Activated T-helper 1 cell treated with anti-CD3 and anti-CD28 coated beads, Interleukin-12 subunit alpha, Interleukin-12 subunit beta, Interleukin-2, Interleukin-4 antibody, amounts not matched to agents 30 ng/mL and 10 ng/mL and 1 ng/mL, durations not matched to agents 14 hours and 24 hours and 36 hours (primary cell): ENCODE results near the gene ZNF8. TPM values are rescaled to one million over a fixed set of nuclear protein-coding genes. Genes with fewer than 3 reads are reported as not detected.

Experiments
- DNase-seq: peaks from one replicate; pipeline ENCODE4 v3.0.0; 2021; ENCODE audit warnings: low spot score
- H3K27ac Mint-ChIP-seq: one replicate; pipeline ENCODE4 v1.8.0; 2021; ENCODE audit warnings: mild to moderate bottlenecking, mixed read lengths
- H3K27me3 Mint-ChIP-seq: one replicate; pipeline ENCODE4 v1.8.0; 2022; ENCODE audit warnings: mild to moderate bottlenecking, moderate library complexity, mixed read lengths; ENCODE audit not compliant: insufficient read depth
- H3K36me3 Mint-ChIP-seq: one replicate; pipeline ENCODE4 v1.8.0; 2021; ENCODE audit warnings: low read depth, mixed read lengths
- H3K4me1 Mint-ChIP-seq: one replicate; pipeline ENCODE4 v1.8.0; 2021; ENCODE audit warnings: low read depth, mixed read lengths
- H3K4me3 Mint-ChIP-seq: one replicate; pipeline ENCODE4 v1.8.0; 2021; ENCODE audit warnings: mild to moderate bottlenecking, moderate library complexity, mixed read lengths
- H3K9me3 Mint-ChIP-seq: one replicate; pipeline ENCODE4 v1.8.0; 2021; ENCODE audit warnings: mixed read lengths
- intact Hi-C: fragments of 100-400 bp; cut with micrococcal nuclease; formaldehyde crosslinking; loops from one replicate; pipeline ENCODE4 v1.15.1; 2024
- total RNA-seq: library from RNA; stranded (reverse); gene quantifications from 2 replicates; pipeline ENCODE4 v1.2.3, GENCODE V29; 2022

ZNF8 gene
- total RNA-seq, 1 donor from 2014 or later = 4.4 TPM

DNA sequence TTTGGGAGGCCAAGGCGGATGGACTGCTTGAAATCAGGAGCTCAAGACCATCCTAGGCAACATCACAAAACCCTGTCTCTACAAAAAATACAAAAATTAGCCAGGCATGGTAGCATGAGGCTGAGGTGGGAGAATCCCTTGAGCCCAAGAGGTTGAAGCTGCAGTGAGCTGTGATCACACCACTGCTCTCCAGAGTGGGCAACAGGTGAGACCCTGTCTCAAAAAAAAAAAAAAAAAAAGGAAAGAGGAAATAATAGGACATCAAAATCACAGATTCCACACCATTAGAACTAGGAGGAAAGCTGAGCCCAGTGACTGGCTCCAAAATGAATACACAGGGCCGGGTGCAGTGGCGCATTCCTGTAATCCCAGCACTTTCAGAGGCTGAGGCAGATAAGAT, 3.2 kb upstream of the ZNF8 start:
- intact Hi-C loops = loop anchor here (5.0 kb wide), 1 partner anchor 72 kb away; no protein-coding TSS in a partner anchor
- no peak for DNase-seq
- Mint-ChIP-seq H3K27ac (no peak overlapping the region), H3K36me3 (peaks cover 57% of the 10 kb centered on the region), H3K4me3 (no peak overlapping the region), H3K9me3 (peaks cover 32% of the 10 kb centered on the region), H3K4me1 (peaks cover 14% of the 10 kb centered on the region), H3K27me3 (no peaks in the 10 kb centered on the region)

DNA sequence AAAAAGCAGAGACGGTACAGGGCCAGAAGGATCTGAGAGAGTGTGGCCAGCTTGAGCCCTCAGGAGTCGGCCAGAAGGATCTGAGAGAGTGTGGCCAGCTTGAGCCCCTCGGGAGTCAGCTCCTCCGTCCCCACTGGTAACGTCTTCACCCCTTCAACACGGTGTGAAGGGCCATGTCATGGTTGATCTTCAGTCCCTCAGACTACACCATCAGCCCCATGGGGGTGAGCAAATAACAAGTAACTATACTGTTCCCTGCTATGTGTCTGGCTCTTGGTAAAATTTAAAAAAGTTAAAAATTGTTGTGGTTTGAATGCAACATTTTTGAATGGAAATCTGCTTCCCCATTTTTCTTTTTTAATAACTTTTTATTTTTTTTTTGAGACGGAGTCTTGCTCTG, 1.6 kb upstream of the ZNF8 start:
- Mint-ChIP-seq H3K4me1 (peaks cover 23% of the 10 kb centered on the region), H3K27ac (no peak overlapping the region), H3K9me3 (peaks cover 29% of the 10 kb centered on the region), H3K27me3 (no peaks in the 10 kb centered on the region), H3K4me3 (peak overlapping the region; percentile 53), H3K36me3 (peaks cover 53% of the 10 kb centered on the region)
- DNase-seq = no peak
- intact Hi-C loops = loop anchor here (5.0 kb wide), 1 partner anchor 70 kb away; no protein-coding TSS in a partner anchor

DNA sequence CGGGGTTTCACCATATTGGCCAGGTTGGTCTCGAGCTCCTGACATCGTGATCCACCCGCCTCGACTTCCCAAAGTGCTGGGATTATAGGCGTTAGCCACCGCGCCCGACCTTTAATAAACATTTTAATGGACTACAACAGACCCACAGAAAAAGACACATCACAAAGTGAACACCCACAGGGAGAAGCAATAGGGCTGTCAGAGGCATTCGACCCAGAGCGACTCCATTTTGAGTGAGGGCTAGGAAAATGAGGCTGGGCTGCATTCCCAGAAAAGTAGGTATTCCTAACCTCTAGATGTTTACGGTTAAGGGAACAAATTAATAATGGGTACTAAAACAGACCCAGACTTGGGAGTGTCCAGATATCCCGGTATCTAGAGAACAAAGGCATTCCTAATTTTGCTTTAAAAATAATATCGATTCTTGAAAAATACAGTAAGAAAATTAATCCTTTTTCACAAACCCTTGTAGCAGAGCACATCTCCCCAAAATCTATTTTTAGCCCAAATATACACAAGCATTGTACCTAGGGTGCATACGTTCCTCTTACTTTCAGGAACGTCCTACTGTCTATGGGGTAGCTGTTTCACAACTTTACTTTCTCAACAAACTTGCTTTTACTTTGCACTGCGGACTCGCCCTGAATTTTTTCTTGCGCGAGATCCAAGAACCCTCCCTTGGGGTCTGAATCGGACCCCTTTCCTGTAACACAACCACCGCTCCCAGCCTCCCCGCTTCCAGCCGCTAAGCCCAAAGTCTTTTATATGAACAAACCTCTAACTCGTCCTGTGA, 811 bp upstream of the ZNF8 start:
- peaks cover 29% of the 10 kb centered on the region for H3K9me3 Mint-ChIP-seq
- peaks cover 23% of the 10 kb centered on the region for H3K4me1 Mint-ChIP-seq
- H3K27me3 Mint-ChIP-seq = no peaks in the 10 kb centered on the region
- peaks cover 51% of the 10 kb centered on the region for H3K36me3 Mint-ChIP-seq
- peak overlapping the region; percentile 92 for H3K4me3 Mint-ChIP-seq
- H3K27ac Mint-ChIP-seq = peak overlapping the region; percentile 93
- intact Hi-C loops = loop anchor here (1.0 to 5.0 kb wide), 12 partner anchors 27 to 843 kb away; partner anchors contain the start of genes ERVK3-1, ZNF132, ZNF274 and ZNF324B
- DNase-seq = no peak

DNA sequence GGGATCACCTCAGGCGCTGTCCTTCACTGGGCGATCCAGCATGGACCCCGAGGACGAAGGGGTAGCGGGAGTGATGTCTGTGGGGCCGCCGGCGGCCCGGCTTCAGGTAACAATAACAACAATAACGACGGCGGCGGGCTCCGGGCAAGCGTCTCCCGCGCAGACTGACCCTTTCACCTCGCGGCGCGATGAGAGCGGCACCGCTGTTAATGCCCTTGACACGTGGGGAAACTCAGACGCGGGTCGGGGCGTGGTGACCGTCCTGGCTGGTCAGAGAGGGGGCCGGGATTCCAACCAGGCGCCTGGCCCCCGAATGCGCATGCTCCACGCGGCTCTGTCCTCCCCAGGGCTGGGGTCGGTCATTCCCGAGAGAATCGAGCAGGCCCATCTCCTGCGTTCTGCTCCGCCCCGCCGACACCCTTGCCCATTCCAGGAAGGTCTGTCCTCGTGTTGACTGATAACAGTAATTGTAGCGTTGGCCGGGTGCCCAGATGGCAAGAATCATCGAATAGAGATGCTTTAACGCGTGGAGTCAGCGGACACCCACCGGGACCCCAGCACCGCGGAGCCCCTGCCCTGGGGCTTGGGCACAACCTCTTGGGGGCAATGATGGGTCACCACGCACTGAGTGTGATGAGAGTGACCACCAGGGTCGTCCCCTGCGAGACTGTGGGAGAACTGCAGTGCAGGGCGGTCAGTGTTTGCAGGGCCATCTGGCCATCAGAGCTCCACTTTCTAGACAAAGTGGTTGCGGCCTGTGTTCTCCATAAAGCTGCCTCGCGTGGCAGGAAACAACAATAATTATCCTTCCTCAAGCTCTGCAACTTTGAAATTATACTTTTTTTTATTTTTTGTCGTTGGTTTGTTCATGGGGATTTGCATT, 528 bp downstream of the ZNF8 start:
- Mint-ChIP-seq H3K9me3 (peaks cover 26% of the 10 kb centered on the region), H3K36me3 (peaks cover 52% of the 10 kb centered on the region)
- DNase-seq = peak; percentile 33

DNA sequence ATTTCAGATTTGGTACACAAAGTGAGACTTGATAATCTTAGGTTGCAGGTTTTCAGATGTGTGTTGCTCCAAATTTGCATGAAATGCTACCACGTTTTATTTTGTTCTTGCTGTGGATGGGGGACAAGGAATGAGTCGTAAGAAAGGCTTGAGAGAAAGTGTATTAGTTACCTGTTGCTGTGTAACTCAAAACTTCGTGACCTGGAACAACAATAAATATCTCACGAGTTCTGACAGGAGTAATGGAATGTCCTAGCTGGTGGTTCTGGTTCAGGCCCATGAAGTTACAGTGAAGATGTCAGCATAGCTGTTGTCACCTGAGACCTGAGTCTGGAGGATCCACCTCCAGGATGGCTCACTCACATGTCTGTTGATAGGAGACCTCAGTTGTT, 1.2 kb downstream of the ZNF8 start:
- peak overlapping the region; percentile 3 for H3K27ac Mint-ChIP-seq
- intact Hi-C loops = loop anchor here (5.0 kb wide), 1 partner anchor 67 kb away; no protein-coding TSS in a partner anchor

More for the DNA sequence above, 528 bp downstream of the ZNF8 start:
- Mint-ChIP-seq H3K27ac (peak overlapping the region; percentile 93), H3K27me3 (no peaks in the 10 kb centered on the region), H3K4me1 (peaks cover 23% of the 10 kb centered on the region), H3K4me3 (peak overlapping the region; percentile 92)
- intact Hi-C loops = loop anchor here (5.0 kb wide), 1 partner anchor 68 kb away; no protein-coding TSS in a partner anchor

DNA sequence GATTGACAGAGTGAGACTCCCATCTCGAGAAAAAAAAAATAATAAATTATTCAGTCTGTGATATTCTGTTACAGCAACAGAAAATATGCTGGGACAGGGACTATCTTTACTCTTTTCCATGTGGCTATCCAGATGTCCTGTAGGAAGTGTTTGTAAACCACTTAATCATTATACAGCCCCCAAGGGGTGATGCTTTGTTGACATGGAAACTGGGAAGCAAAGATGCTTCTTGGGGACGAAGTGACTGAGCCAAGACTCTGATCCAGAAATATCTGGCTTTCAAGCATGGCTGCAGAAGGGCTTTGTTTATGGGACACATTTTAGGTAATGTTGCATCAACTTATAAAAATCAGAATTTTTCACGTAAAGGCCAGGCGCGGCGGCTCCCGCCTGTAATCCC, 5.4 kb downstream of the ZNF8 start:
- H3K27me3 Mint-ChIP-seq = no peaks in the 10 kb centered on the region

More for the DNA sequence above, 1.2 kb downstream of the ZNF8 start:
- DNase-seq = no peak
- Mint-ChIP-seq H3K4me1 (peaks cover 23% of the 10 kb centered on the region), H3K27me3 (no peaks in the 10 kb centered on the region), H3K36me3 (peaks cover 50% of the 10 kb centered on the region), H3K9me3 (peaks cover 20% of the 10 kb centered on the region), H3K4me3 (peak overlapping the region; percentile 92)

DNA sequence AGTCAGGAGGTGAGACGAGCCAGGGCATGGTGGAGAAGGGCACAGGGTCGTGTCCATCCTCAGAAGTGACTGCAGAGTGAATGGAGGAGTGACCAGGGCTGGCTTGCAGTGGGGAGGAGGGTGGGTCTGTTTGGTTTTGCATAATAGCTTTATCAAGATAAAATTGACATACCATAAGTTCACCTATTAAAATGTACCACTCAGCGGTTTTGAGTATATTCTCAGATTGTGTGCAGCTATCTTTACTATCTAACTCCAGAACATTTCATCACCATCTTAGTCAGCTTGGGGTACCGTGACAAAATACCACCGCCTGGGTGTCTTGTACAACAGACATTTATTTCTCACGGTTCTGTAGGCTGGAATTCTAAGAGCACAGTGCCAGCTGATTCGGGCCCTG, 13.2 kb downstream of the ZNF8 start:
- DNase-seq = no peak
- Mint-ChIP-seq H3K27me3 (no peaks in the 10 kb centered on the region), H3K4me3 (no peak overlapping the region), H3K36me3 (peaks cover 79% of the 10 kb centered on the region), H3K27ac (no peak overlapping the region), H3K4me1 (no peaks in the 10 kb centered on the region), H3K9me3 (peaks cover 42% of the 10 kb centered on the region)
- intact Hi-C loops = no loop called here

More for the DNA sequence above, 5.4 kb downstream of the ZNF8 start:
- Mint-ChIP-seq H3K4me3 (no peak overlapping the region), H3K4me1 (peaks cover 22% of the 10 kb centered on the region), H3K9me3 (peaks cover 14% of the 10 kb centered on the region), H3K27ac (no peak overlapping the region), H3K36me3 (peaks cover 64% of the 10 kb centered on the region)
- intact Hi-C loops = no loop called here
- no peak for DNase-seq

DNA sequence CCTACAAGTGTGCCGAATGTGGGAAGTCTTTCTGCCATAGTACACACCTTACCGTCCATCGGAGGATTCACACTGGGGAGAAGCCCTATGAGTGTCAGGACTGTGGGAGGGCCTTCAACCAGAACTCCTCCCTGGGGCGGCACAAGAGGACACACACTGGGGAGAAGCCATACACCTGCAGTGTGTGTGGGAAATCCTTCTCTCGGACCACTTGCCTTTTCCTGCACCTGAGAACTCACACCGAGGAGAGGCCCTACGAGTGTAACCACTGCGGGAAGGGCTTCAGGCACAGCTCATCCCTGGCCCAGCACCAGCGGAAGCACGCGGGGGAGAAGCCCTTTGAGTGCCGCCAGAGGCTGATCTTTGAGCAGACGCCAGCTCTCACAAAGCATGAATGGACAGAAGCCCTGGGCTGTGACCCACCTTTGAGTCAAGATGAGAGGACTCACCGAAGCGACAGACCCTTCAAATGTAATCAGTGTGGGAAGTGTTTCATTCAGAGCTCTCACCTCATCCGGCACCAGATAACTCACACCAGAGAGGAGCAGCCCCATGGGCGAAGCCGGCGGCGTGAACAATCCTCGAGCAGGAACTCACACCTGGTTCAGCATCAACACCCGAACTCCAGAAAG, 16.1 kb downstream of the ZNF8 start:
- Mint-ChIP-seq H3K4me1 (no peaks in the 10 kb centered on the region), H3K4me3 (no peak overlapping the region), H3K27ac (no peak overlapping the region), H3K27me3 (no peaks in the 10 kb centered on the region), H3K36me3 (peaks cover 75% of the 10 kb centered on the region), H3K9me3 (peaks cover 50% of the 10 kb centered on the region)
- intact Hi-C loops = no loop called here
- no peak for DNase-seq

DNA sequence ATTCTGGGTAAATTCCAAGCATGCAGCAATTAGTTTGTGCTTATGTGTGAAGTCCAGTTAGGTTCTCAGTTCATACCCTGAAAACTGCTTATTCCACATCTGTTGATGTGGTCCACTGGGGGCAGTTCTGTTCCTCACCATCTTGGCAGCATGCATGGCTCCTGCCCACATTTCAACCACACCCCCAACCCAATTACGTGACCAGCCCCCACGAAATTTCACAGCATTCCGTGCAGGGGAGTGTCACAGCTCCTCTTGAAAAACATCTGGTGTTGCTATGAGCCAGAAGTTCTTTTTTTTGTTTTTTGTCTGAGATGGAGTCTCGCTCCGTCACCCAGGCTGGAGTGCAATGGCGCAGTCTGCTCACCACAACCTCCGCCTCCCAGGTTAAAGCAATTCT, 17.3 kb downstream of the ZNF8 start:
- Mint-ChIP-seq H3K27me3 (no peaks in the 10 kb centered on the region), H3K9me3 (peaks cover 58% of the 10 kb centered on the region), H3K4me1 (no peaks in the 10 kb centered on the region), H3K27ac (no peak overlapping the region), H3K4me3 (no peak overlapping the region), H3K36me3 (peaks cover 78% of the 10 kb centered on the region)
- intact Hi-C loops = no loop called here
- no peak for DNase-seq

DNA sequence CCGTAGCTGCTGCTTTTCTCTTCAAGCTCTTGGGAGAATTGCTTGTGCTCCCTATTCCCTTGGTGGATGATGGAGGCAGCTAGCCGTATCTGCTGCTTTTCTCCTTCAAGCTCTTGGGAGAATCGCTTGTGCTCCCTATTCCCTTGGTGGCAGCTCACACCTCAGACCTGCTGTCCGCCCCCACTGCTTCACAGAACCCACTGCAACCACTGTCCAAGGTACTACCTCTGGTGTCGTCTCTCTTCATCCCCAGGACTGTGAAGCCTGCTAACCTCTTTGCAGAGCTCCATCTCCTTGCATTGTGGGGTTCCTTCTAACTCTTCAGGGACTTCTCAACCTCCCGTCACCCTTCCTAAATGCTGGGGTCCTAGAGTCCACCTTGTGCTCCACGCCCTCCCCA, 21.9 kb downstream of the ZNF8 start:
- Mint-ChIP-seq H3K27ac (no peak overlapping the region), H3K4me1 (peaks cover 12% of the 10 kb centered on the region), H3K4me3 (no peak overlapping the region), H3K27me3 (no peaks in the 10 kb centered on the region), H3K36me3 (peaks cover 51% of the 10 kb centered on the region), H3K9me3 (peaks cover 25% of the 10 kb centered on the region)
- intact Hi-C loops = loop anchor here (10.0 kb wide), 2 partner anchors 296 to 1016 kb away; partner anchors contain the start of genes ZNF460 and ZNF606
- DNase-seq = no peak

DNA sequence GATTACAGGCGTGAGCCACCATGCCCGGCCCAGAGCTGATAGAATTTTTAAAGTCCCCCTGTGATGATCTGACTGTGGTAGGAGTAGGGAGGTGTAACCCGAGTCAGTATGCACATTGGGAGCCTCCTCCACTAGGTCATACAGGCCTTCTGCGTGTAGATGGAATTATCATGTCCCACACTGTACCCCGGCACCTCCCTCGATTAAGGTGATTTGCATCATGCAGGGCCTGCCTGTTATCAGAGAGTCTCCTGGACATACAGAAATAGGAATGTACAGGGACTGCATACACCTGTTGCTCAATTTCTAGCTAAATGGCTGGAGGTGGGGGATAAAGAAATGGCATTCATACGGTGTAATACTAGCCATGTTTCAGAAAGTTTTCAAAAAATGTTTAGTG, 25.5 kb downstream of the ZNF8 start:
- peak overlapping the region; percentile 97 for H3K4me3 Mint-ChIP-seq
- H3K27ac Mint-ChIP-seq = peak overlapping the region; percentile 96
- intact Hi-C loops = loop anchor here (2.0 to 10.0 kb wide), 3 partner anchors 163 to 1019 kb away; partner anchors contain the start of genes ZNF324, ZNF460 and ZNF606
- DNase-seq = no peak
- H3K9me3 Mint-ChIP-seq = peaks cover 18% of the 10 kb centered on the region
- no peaks in the 10 kb centered on the region for H3K27me3 Mint-ChIP-seq
- H3K4me1 Mint-ChIP-seq = peaks cover 40% of the 10 kb centered on the region
- peaks cover 60% of the 10 kb centered on the region for H3K36me3 Mint-ChIP-seq

DNA sequence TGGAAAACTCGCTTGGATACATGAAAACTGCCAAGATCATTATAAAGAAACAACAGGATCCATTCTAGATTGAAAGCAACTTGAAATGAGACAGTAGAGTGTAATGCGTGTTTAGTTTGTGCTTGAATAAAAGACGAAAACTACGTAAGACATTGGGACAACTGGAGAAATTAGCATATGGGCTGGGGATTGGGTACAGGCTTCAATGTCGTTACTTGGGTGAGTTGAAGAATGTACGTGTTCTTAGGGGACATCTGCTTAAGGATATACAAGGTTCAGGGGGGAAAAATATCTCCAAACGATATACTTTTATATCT, 26.0 kb downstream of the ZNF8 start:
- intact Hi-C loops = loop anchor here (1.0 to 10.0 kb wide), 19 partner anchors 22 to 1020 kb away; partner anchors contain the start of genes RPS5, ZBTB45, ZNF132 and ZNF274
- Mint-ChIP-seq H3K9me3 (peaks cover 17% of the 10 kb centered on the region), H3K36me3 (peaks cover 62% of the 10 kb centered on the region), H3K4me1 (peaks cover 43% of the 10 kb centered on the region), H3K27ac (peak overlapping the region; percentile 96), H3K4me3 (peak overlapping the region; percentile 97), H3K27me3 (no peaks in the 10 kb centered on the region)
- DNase-seq = no peak
